ENCODE measurements around the gene GRM7. TPM values are rescaled to one million over a fixed set of nuclear protein-coding genes. Genes with fewer than 3 reads are reported as not detected.

The GRM7 gene
- total and polyA plus RNA-seq, 9 of the 15 experiments (the other 6 are each of a cell fraction or from before 2014, with no cell fraction given) = not detected

- in situ Hi-C loops (cut with MboI) (no loop called here), intact Hi-C loops (cut with micrococcal nuclease) (no loop called here)
- ChIA-PET POLR2A (no interaction called here), CTCF (ENCODE audit: low intra/inter-chr PET ratio) (no interaction called here)
- no TSS peak for BruUV-seq (replicated peaks)
- ATAC-seq (no peak), DNase-seq (ENCODE audit: extremely low read depth in 1 of 4, low spot score in 3 of 4) (no peak), FAIRE-seq (no peak)
- Histone ChIP-seq H3K27ac (ENCODE audit: extremely low read depth, low read depth, low read length) (no peak overlapping the region), H3K9ac (ENCODE audit: insufficient read depth in 1 of 2, low read depth in 2 of 2, low read length in 2 of 2) (no peak overlapping the region), H3K4me3 (no peak overlapping the region), H3K79me2 (ENCODE audit: control insufficient read depth, insufficient read depth, low read length) (no peaks in the 10 kb centered on the region), H2AFZ (ENCODE audit: low read depth, low read length) (no peak overlapping the region), H4K20me1 (replicated peaks; ENCODE audit: control insufficient read depth, insufficient read depth, low read length) (no peaks in the 10 kb centered on the region), H3K4me2 (ENCODE audit: insufficient read depth, low read length) (no peak overlapping the region), H3K4me1 (replicated peaks in 1 of 2; ENCODE audit: control insufficient read depth in 2 of 2, insufficient read depth in 2 of 2, low read length in 2 of 2) (no peaks in the 10 kb centered on the region), H3K36me3 (ENCODE audit: control insufficient read depth, insufficient read depth, low read length) (no peaks in the 10 kb centered on the region), H3K9me1 (ENCODE audit: control insufficient read depth, insufficient read depth, low read length) (no peaks in the 10 kb centered on the region), H3K9me3 (replicated peaks; ENCODE audit: control insufficient read depth, insufficient read depth, low read depth, low read length) (0 out of 2 replicates have a peak, but pooled peaks cover 1% of the 10 kb centered on the region), H3K27me3 (ENCODE audit: control insufficient read depth in 2 of 2, insufficient read depth in 2 of 2, low read length in 2 of 2) (no peaks in the 10 kb centered on the region)
- TF ChIP-seq TCF15 (CRISPR knock-in tag; IDR thresholded peaks at IDR 0.05) = no peak
- TF ChIP-seq ETV1 (tag; conservative IDR thresholded peaks at IDR 0.05; ENCODE audit: low read depth) = no peak
- no peak for TF ChIP-seq MYBL2 (IDR thresholded peaks at IDR 0.05; ENCODE audit: low read depth)
- TF ChIP-seq MYBL2 (CRISPR knock-in tag; IDR thresholded peaks at IDR 0.05; ENCODE audit: borderline replicate concordance) = no peak
- TF ChIP-seq LEF1 (IDR thresholded peaks at IDR 0.05) = no peak
- WGBS (ENCODE audit: insufficient coverage, low coverage, missing lambda C conversion rate) = 0% methylated on average over 1 of the region's 1 CpG
Observed at GRCh38 chr3:7315037-7315436, 454.1 kb downstream of the GRM7 start.

GRCh38 chr3:7322957-7323669, 462.2 kb downstream of the GRM7 start:
- no peak for ATAC-seq
- in situ Hi-C loops (cut with MboI) (no loop called here), intact Hi-C loops (cut with micrococcal nuclease) (no loop called here)
- CTCF ChIA-PET (ENCODE audit: low intra/inter-chr PET ratio) = no interaction called here
- no peak overlapping the region for H3K9ac ChIP-seq (ENCODE audit: insufficient read depth in 1 of 2, low read depth in 2 of 2, low read length in 2 of 2)
- no peaks in the 10 kb centered on the region for H3K36me3 ChIP-seq (ENCODE audit: control insufficient read depth, insufficient read depth, low read length)
- no peak for TF ChIP-seq PCBP1 (IDR thresholded peaks at IDR 0.05; ENCODE audit: low read depth, low read length, poor library complexity, severe bottlenecking)
- no peaks in the 10 kb centered on the region for H3K9me1 ChIP-seq (ENCODE audit: control insufficient read depth, insufficient read depth, low read length)
- FAIRE-seq = no peak
- no peak overlapping the region for H3K4me2 ChIP-seq (ENCODE audit: insufficient read depth, low read length)
- no peak overlapping the region for H3K4me3 ChIP-seq
- H3K27me3 ChIP-seq (ENCODE audit: control insufficient read depth in 2 of 2, insufficient read depth in 2 of 2, low read length in 2 of 2) = no peaks in the 10 kb centered on the region
- H3K79me2 ChIP-seq (ENCODE audit: control insufficient read depth, insufficient read depth, low read length) = no peaks in the 10 kb centered on the region
- 0% methylated on average over 3 of the region's 3 CpGs for WGBS (ENCODE audit: insufficient coverage, low coverage, missing lambda C conversion rate)
- POLR2A ChIA-PET = no interaction called here
- H2AFZ ChIP-seq (ENCODE audit: low read depth, low read length) = no peak overlapping the region
- no peak for DNase-seq (ENCODE audit: extremely low read depth in 1 of 4, low spot score in 3 of 4)
- no peaks in the 10 kb centered on the region for H3K4me1 ChIP-seq (replicated peaks in 1 of 2; ENCODE audit: control insufficient read depth in 2 of 2, insufficient read depth in 2 of 2, low read length in 2 of 2)
- no TSS peak for BruUV-seq (replicated peaks)
- no peaks in the 10 kb centered on the region for H4K20me1 ChIP-seq (replicated peaks; ENCODE audit: control insufficient read depth, insufficient read depth, low read length)
- H3K27ac ChIP-seq (ENCODE audit: extremely low read depth, low read depth, low read length) = no peak overlapping the region
- H3K9me3 ChIP-seq (replicated peaks; ENCODE audit: control insufficient read depth, insufficient read depth, low read depth, low read length) = no peaks in the 10 kb centered on the region; the same call in 1 of the 2 replicates

All from K562 (cell line).